Measurements from ENCODE around the gene SPRY1.

SPRY1 gene

GRCh38 chr4:123380728-123381716 lies 15.6 kb upstream of the SPRY1 start:
- DNase-seq: no peak

GRCh38 chr4:123381996-123382395 lies 14.6 kb upstream of the SPRY1 start:
- no peak for DNase-seq

GRCh38 chr4:123383566-123383965 lies 13.0 kb upstream of the SPRY1 start:
- no peak for DNase-seq

GRCh38 chr4:123386609-123387008 lies 10.0 kb upstream of the SPRY1 start:
- no peak for DNase-seq

GRCh38 chr4:123390846-123391456 lies 5.6 kb upstream of the SPRY1 start:
- no peak for DNase-seq

- DNase-seq: no peak
Observed at GRCh38 chr4:123393721-123394120, 2.9 kb upstream of the SPRY1 start.

GRCh38 chr4:123397144-123398065 lies 810 bp downstream of the SPRY1 start:
- DNase-seq: peak; percentile 60

GRCh38 chr4:123398066-123398852 lies 1.7 kb downstream of the SPRY1 start:
- DNase-seq: peak; percentile 67

GRCh38 chr4:123398853-123399626 lies 2.4 kb downstream of the SPRY1 start:
- DNase-seq: peak; percentile 59

- no peak for DNase-seq
Observed at GRCh38 chr4:123399627-123400358, 3.2 kb downstream of the SPRY1 start.

GRCh38 chr4:123401271-123402120 lies 4.9 kb downstream of the SPRY1 start:
- DNase-seq: no peak

- no peak for DNase-seq
Observed at GRCh38 chr4:123402121-123402465, 5.5 kb downstream of the SPRY1 start.

- no peak for DNase-seq
Observed at GRCh38 chr4:123403080-123403604, 6.5 kb downstream of the SPRY1 start.

- no peak for DNase-seq
Observed at GRCh38 chr4:123404533-123404932, 7.9 kb downstream of the SPRY1 start.

- no peak for DNase-seq
Observed at GRCh38 chr4:123405267-123405865, 8.8 kb downstream of the SPRY1 start.

GRCh38 chr4:123406872-123407271 lies 10.3 kb downstream of the SPRY1 start:
- no peak for DNase-seq

GRCh38 chr4:123408471-123409084 lies 12.0 kb downstream of the SPRY1 start:
- no peak for DNase-seq

GRCh38 chr4:123409334-123409733 lies 12.7 kb downstream of the SPRY1 start:
- no peak for DNase-seq

- DNase-seq: no peak
Observed at GRCh38 chr4:123411514-123411913, 14.9 kb downstream of the SPRY1 start.

Data from activated CD8-positive, alpha-beta memory T cell treated with anti-CD3 and anti-CD28 coated beads, Interleukin-2, amount 50 U/mL, for 4 hours (primary cell).